OCI-LY3 (cell line): Measurements from ENCODE around the gene DGKB.

Source experiments
- H2AFZ ChIP-seq: fragments of 200-600, 300-600 bp; shearing (Covaris generic); 2 replicates; pipeline ENCODE4 v1.6.0; 2014; ENCODE audit warnings: antibody characterized with exemption, low read depth, low read length
- H3K27ac ChIP-seq: fragments of 200-600, 300-600 bp; sonication (generic); 2 replicates; pipeline ENCODE4 v1.5.1; 2014; ENCODE audit warnings: mild to moderate bottlenecking, low read length, moderate library complexity, mixed read lengths
- H3K27me3 ChIP-seq: fragments of 200-600, 300-600 bp; sonication (generic); 2 replicates; pipeline ENCODE4 v1.6.1; 2014; ENCODE audit warnings: low read depth, low read length, mixed read lengths
- H3K36me3 ChIP-seq: fragments of 200-600, 300-600 bp; sonication (generic); replicated peaks from 2 replicates; pipeline ENCODE3; 2014; ENCODE audit warnings: low read depth, low read length, mixed read lengths
- H3K4me1 ChIP-seq: fragments of 300-600, 200-600 bp; sonication (generic); 2 replicates; pipeline ENCODE4 v1.6.1; 2014; ENCODE audit warnings: low read length, mixed read lengths
- H3K4me2 ChIP-seq: fragments of 200-600, 300-600 bp; sonication (generic); 2 replicates; pipeline ENCODE4 v1.6.1; 2014; ENCODE audit warnings: low read length, mixed read lengths
- H3K4me3 ChIP-seq: fragments of 300-600, 200-600 bp; sonication (generic); 2 replicates; pipeline ENCODE4 v1.5.1; 2014; ENCODE audit warnings: antibody characterized with exemption, mild to moderate bottlenecking, low read length, moderate library complexity
- H3K79me2 ChIP-seq: fragments of 300-600, 200-600 bp; shearing (Covaris generic); 2 replicates; pipeline ENCODE4 v1.6.1; 2014; ENCODE audit warnings: mild to moderate bottlenecking, low read length, mixed read lengths
- H3K9ac ChIP-seq: fragments of 300-600, 200-600 bp; shearing (Covaris generic); 2 replicates; pipeline ENCODE4 v1.6.0; 2014; ENCODE audit warnings: mild to moderate bottlenecking, low read length, moderate library complexity
- H3K9me3 ChIP-seq: fragments of 200-600, 300-600 bp; shearing (Covaris generic); 2 replicates; pipeline ENCODE4 v1.6.1; 2014; ENCODE audit warnings: low read length, mixed read lengths; ENCODE audit not compliant: insufficient read depth
- H4K20me1 ChIP-seq: fragments of 200-600, 300-600 bp; sonication (generic); 2 replicates; pipeline ENCODE4 v1.6.1; 2016; ENCODE audit warnings: low read length, mixed read lengths; ENCODE audit not compliant: insufficient read depth
- CTCF ChIP-seq: fragments of 200-600, 300-600 bp; sonication (generic); IDR thresholded peaks from 2 replicates; pipeline ENCODE4 v1.5.1; 2014; ENCODE audit warnings: antibody characterized with exemption, low read length, low read depth
- EZH2phosphoT487 ChIP-seq: fragments of 200-600 bp; shearing (Covaris generic); IDR thresholded peaks from 2 replicates; pipeline ENCODE4 v1.6.1; 2018; ENCODE audit warnings: antibody characterized with exemption, mixed run types, low read depth

DGKB gene

GRCh38 chr7:14596421-14596820 is 306.1 kb downstream of the DGKB start:
- Histone ChIP-seq H3K4me1 (no peaks in the 10 kb centered on the region), H3K27me3 (no peaks in the 10 kb centered on the region), H4K20me1 (no peaks in the 10 kb centered on the region), H3K9ac (no peak overlapping the region), H3K4me2 (no peak overlapping the region), H3K4me3 (no peak overlapping the region), H3K9me3 (no peaks in the 10 kb centered on the region), H3K27ac (no peak overlapping the region), H2AFZ (no peak overlapping the region), H3K36me3 (no peaks in the 10 kb centered on the region), H3K79me2 (no peaks in the 10 kb centered on the region)
- no peak for TF ChIP-seq CTCF
- no peak for TF ChIP-seq EZH2phosphoT487

GRCh38 chr7:14590206-14590605 is 312.3 kb downstream of the DGKB start:
- no peak overlapping the region for H3K4me2 ChIP-seq
- H3K36me3 ChIP-seq: no peaks in the 10 kb centered on the region
- no peaks in the 10 kb centered on the region for H4K20me1 ChIP-seq
- H2AFZ ChIP-seq: no peak overlapping the region
- H3K79me2 ChIP-seq: no peaks in the 10 kb centered on the region
- H3K9me3 ChIP-seq: no peaks in the 10 kb centered on the region
- H3K27me3 ChIP-seq: no peaks in the 10 kb centered on the region
- H3K4me3 ChIP-seq: no peak overlapping the region
- H3K27ac ChIP-seq: no peak overlapping the region
- TF ChIP-seq CTCF: no peak
- TF ChIP-seq EZH2phosphoT487: no peak
- no peak overlapping the region for H3K9ac ChIP-seq
- no peaks in the 10 kb centered on the region for H3K4me1 ChIP-seq

- Histone ChIP-seq H3K4me2 (no peak overlapping the region), H3K79me2 (no peaks in the 10 kb centered on the region), H3K4me3 (no peak overlapping the region), H4K20me1 (no peaks in the 10 kb centered on the region), H3K9me3 (no peaks in the 10 kb centered on the region), H3K27ac (no peak overlapping the region), H3K27me3 (no peaks in the 10 kb centered on the region), H3K9ac (no peak overlapping the region), H3K36me3 (no peaks in the 10 kb centered on the region), H2AFZ (no peak overlapping the region), H3K4me1 (no peaks in the 10 kb centered on the region)
- TF ChIP-seq CTCF (no peak), EZH2phosphoT487 (no peak)
Measured at GRCh38 chr7:14585232-14585631, 317.3 kb downstream of the DGKB start.

- no peak overlapping the region for H3K4me3 ChIP-seq
- no peaks in the 10 kb centered on the region for H3K79me2 ChIP-seq
- no peaks in the 10 kb centered on the region for H3K4me1 ChIP-seq
- H2AFZ ChIP-seq: no peak overlapping the region
- H4K20me1 ChIP-seq: no peaks in the 10 kb centered on the region
- no peak overlapping the region for H3K4me2 ChIP-seq
- no peaks in the 10 kb centered on the region for H3K36me3 ChIP-seq
- no peaks in the 10 kb centered on the region for H3K27me3 ChIP-seq
- H3K27ac ChIP-seq: no peak overlapping the region
- no peak overlapping the region for H3K9ac ChIP-seq
- no peaks in the 10 kb centered on the region for H3K9me3 ChIP-seq
- TF ChIP-seq CTCF (no peak), EZH2phosphoT487 (no peak)
Measured at GRCh38 chr7:14583518-14583917, 319.0 kb downstream of the DGKB start.
